DOHH2 (cell line): Measurements from ENCODE around the gene FZD1.

Source experiments
- H3F3A ChIP-seq: fragments of 200-600 bp; sonication (generic), shearing (Covaris generic); 2 replicates; pipeline ENCODE4 v1.6.0; 2016; ENCODE audit warnings: antibody characterized with exemption, mild to moderate bottlenecking; ENCODE audit not compliant: control insufficient read depth, insufficient read depth
- H3K27ac ChIP-seq: fragments of 200-600 bp; sonication (generic); 2 replicates; pipeline ENCODE4 v1.5.1; 2014; ENCODE audit warnings: low read depth, mild to moderate bottlenecking, low read length, moderate library complexity
- H3K27me3 ChIP-seq: fragments of 200-600 bp; sonication (generic); 2 replicates; pipeline ENCODE4 v1.6.1; 2014; ENCODE audit warnings: mild to moderate bottlenecking, low read length, mixed read lengths; ENCODE audit not compliant: control insufficient read depth
- H3K36me3 ChIP-seq: fragments of 200-600 bp; sonication (generic); 2 replicates; pipeline ENCODE4 v1.6.1; 2014; ENCODE audit warnings: mild to moderate bottlenecking, low read length, moderate library complexity, mixed read lengths; ENCODE audit not compliant: control insufficient read depth
- H3K4me1 ChIP-seq: fragments of 200-600 bp; sonication (generic); 2 replicates; pipeline ENCODE4 v1.6.1; 2014; ENCODE audit warnings: mild to moderate bottlenecking, low read length, mixed read lengths; ENCODE audit not compliant: control insufficient read depth
- H3K4me2 ChIP-seq: fragments of 200-600 bp; sonication (generic); 2 replicates; pipeline ENCODE4 v1.6.0; 2014; ENCODE audit warnings: mild to moderate bottlenecking, low read length, moderate library complexity
- H3K4me3 ChIP-seq: fragments of 200-600 bp; sonication (generic); 2 replicates; pipeline ENCODE4 v1.5.1; 2014; ENCODE audit warnings: mild to moderate bottlenecking, low read length, mixed read lengths
- H3K79me2 ChIP-seq: fragments of 200-600 bp; sonication (generic); 2 replicates; pipeline ENCODE4 v1.6.1; 2014; ENCODE audit warnings: mild to moderate bottlenecking, low read length, mixed read lengths; ENCODE audit not compliant: control insufficient read depth
- H3K9me2 ChIP-seq: fragments of 200-600 bp; sonication (generic); replicated peaks from 2 replicates; pipeline ENCODE4 v1.6.1; 2014; ENCODE audit warnings: mild to moderate bottlenecking, low read length, mixed read lengths; ENCODE audit not compliant: control insufficient read depth
- H3K9me3 ChIP-seq: fragments of 200-600 bp; sonication (generic); 2 replicates; pipeline ENCODE4 v1.6.1; 2014; ENCODE audit warnings: antibody characterized with exemption, low read length, mixed read lengths; ENCODE audit not compliant: control insufficient read depth, insufficient read depth
- H4K20me1 ChIP-seq: fragments of 200-600 bp; sonication (generic); 2 replicates; pipeline ENCODE4 v1.6.0; 2014; ENCODE audit warnings: low read depth, mild to moderate bottlenecking, antibody characterized with exemption, low read length, moderate library complexity; ENCODE audit not compliant: control insufficient read depth, insufficient read depth
- EZH2phosphoT487 ChIP-seq: fragments of 200-600 bp; sonication (generic); IDR thresholded peaks from 2 replicates; pipeline ENCODE4 v1.6.1; 2017; ENCODE audit warnings: borderline replicate concordance, mild to moderate bottlenecking, antibody characterized with exemption, low read length, moderate library complexity, mixed read lengths
- TF ChIP-seq, protein P1 (sequence below): fragments of 200-600 bp; sonication (generic); IDR thresholded peaks from one replicate; pipeline ENCODE4 v1.5.1; 2014; ENCODE audit warnings: antibody characterized with exemption, mild to moderate bottlenecking, low read depth, low read length; ENCODE audit not compliant: poor library complexity, severe bottlenecking

Gene FZD1

GRCh38 chr7:91293840-91294239, 29.6 kb downstream of the FZD1 start:
- Histone ChIP-seq H3K27me3 (no peaks in the 10 kb centered on the region), H3K4me3 (no peak overlapping the region), H3K27ac (no peak overlapping the region), H3K4me1 (no peaks in the 10 kb centered on the region), H3K9me2 (no peaks in the 10 kb centered on the region), H3F3A (no peaks in the 10 kb centered on the region), H3K9me3 (no peaks in the 10 kb centered on the region), H4K20me1 (no peaks in the 10 kb centered on the region), H3K36me3 (no peaks in the 10 kb centered on the region), H3K79me2 (no peaks in the 10 kb centered on the region), H3K4me2 (no peak overlapping the region)
- no peak for TF ChIP-seq EZH2phosphoT487
- TF ChIP-seq, protein P1, sequence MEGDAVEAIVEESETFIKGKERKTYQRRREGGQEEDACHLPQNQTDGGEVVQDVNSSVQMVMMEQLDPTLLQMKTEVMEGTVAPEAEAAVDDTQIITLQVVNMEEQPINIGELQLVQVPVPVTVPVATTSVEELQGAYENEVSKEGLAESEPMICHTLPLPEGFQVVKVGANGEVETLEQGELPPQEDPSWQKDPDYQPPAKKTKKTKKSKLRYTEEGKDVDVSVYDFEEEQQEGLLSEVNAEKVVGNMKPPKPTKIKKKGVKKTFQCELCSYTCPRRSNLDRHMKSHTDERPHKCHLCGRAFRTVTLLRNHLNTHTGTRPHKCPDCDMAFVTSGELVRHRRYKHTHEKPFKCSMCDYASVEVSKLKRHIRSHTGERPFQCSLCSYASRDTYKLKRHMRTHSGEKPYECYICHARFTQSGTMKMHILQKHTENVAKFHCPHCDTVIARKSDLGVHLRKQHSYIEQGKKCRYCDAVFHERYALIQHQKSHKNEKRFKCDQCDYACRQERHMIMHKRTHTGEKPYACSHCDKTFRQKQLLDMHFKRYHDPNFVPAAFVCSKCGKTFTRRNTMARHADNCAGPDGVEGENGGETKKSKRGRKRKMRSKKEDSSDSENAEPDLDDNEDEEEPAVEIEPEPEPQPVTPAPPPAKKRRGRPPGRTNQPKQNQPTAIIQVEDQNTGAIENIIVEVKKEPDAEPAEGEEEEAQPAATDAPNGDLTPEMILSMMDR: no peak

- no peaks in the 10 kb centered on the region for H3K27me3 ChIP-seq
Observed at GRCh38 chr7:91294639-91295220, 30.5 kb downstream of the FZD1 start.

DNA sequence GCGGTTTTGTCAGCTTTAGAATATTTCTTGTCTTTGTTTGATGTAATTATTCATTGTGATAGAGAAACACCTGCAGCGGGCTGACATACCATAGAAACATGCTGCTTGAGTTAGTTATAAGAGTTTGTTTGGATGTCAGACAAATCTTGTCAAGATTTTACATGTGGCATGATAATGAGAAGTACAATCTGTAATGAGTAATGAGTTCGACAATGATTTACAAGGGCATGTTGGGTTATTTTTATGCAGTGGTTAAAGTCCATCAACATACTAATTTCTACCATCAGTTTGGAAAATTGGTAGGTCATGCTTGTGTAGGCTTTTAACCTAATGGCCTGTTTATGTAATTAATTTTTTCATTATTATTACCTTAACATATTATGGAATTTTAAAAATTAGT, 31.3 kb downstream of the FZD1 start:
- TF ChIP-seq, protein P1: no peak
- no peak for TF ChIP-seq EZH2phosphoT487
- Histone ChIP-seq H3K4me1 (peaks cover 7% of the 10 kb centered on the region), H3K27me3 (no peaks in the 10 kb centered on the region), H4K20me1 (no peaks in the 10 kb centered on the region), H3K9me3 (no peaks in the 10 kb centered on the region), H3K4me2 (no peak overlapping the region), H3K27ac (no peak overlapping the region), H3K79me2 (no peaks in the 10 kb centered on the region), H3K9me2 (no peaks in the 10 kb centered on the region), H3K36me3 (no peaks in the 10 kb centered on the region), H3K4me3 (no peak overlapping the region), H3F3A (no peaks in the 10 kb centered on the region)

More at GRCh38 chr7:91294639-91295220, 30.5 kb downstream of the FZD1 start:
- no peaks in the 10 kb centered on the region for H3K9me3 ChIP-seq
- H3K4me1 ChIP-seq: no peaks in the 10 kb centered on the region
- H3K4me2 ChIP-seq: no peak overlapping the region
- no peaks in the 10 kb centered on the region for H3K36me3 ChIP-seq
- no peaks in the 10 kb centered on the region for H4K20me1 ChIP-seq
- H3K79me2 ChIP-seq: no peaks in the 10 kb centered on the region
- H3K4me3 ChIP-seq: no peak overlapping the region
- H3K27ac ChIP-seq: no peak overlapping the region
- TF ChIP-seq, protein P1: no peak
- no peak for TF ChIP-seq EZH2phosphoT487
- H3K9me2 ChIP-seq: no peaks in the 10 kb centered on the region
- H3F3A ChIP-seq: no peaks in the 10 kb centered on the region

GRCh38 chr7:91297939-91298338, 33.7 kb downstream of the FZD1 start:
- Histone ChIP-seq H3K27ac (no peak overlapping the region), H3K27me3 (no peaks in the 10 kb centered on the region), H3K4me2 (no peak overlapping the region)

More at GRCh38 chr7:91297939-91298338, 33.7 kb downstream of the FZD1 start:
- Histone ChIP-seq H3F3A (no peaks in the 10 kb centered on the region), H3K4me3 (no peak overlapping the region), H3K4me1 (peaks cover 12% of the 10 kb centered on the region), H3K36me3 (no peaks in the 10 kb centered on the region), H4K20me1 (no peaks in the 10 kb centered on the region), H3K9me2 (no peaks in the 10 kb centered on the region), H3K9me3 (no peaks in the 10 kb centered on the region), H3K79me2 (no peaks in the 10 kb centered on the region)
- TF ChIP-seq EZH2phosphoT487: no peak
- TF ChIP-seq, protein P1: no peak
